Stimulated activated CD4-positive, alpha-beta T cell treated with anti-CD3 and anti-CD28 coated beads, Interleukin-2, amount 100 ng/mL, for 4 hours (primary cell): ENCODE results near the gene SYNJ1.
"Not testable (repeated sequence)": the region's sequence is repeated elsewhere in the genome, so short reads cannot be mapped to it uniquely, and the experiment has no call there.

ENCODE experiments used
- DNase-seq: peaks from one replicate; pipeline ENCODE4 v3.0.0-alpha.2; 2020; ENCODE audit warnings: low read depth

The SYNJ1 gene, protein sequence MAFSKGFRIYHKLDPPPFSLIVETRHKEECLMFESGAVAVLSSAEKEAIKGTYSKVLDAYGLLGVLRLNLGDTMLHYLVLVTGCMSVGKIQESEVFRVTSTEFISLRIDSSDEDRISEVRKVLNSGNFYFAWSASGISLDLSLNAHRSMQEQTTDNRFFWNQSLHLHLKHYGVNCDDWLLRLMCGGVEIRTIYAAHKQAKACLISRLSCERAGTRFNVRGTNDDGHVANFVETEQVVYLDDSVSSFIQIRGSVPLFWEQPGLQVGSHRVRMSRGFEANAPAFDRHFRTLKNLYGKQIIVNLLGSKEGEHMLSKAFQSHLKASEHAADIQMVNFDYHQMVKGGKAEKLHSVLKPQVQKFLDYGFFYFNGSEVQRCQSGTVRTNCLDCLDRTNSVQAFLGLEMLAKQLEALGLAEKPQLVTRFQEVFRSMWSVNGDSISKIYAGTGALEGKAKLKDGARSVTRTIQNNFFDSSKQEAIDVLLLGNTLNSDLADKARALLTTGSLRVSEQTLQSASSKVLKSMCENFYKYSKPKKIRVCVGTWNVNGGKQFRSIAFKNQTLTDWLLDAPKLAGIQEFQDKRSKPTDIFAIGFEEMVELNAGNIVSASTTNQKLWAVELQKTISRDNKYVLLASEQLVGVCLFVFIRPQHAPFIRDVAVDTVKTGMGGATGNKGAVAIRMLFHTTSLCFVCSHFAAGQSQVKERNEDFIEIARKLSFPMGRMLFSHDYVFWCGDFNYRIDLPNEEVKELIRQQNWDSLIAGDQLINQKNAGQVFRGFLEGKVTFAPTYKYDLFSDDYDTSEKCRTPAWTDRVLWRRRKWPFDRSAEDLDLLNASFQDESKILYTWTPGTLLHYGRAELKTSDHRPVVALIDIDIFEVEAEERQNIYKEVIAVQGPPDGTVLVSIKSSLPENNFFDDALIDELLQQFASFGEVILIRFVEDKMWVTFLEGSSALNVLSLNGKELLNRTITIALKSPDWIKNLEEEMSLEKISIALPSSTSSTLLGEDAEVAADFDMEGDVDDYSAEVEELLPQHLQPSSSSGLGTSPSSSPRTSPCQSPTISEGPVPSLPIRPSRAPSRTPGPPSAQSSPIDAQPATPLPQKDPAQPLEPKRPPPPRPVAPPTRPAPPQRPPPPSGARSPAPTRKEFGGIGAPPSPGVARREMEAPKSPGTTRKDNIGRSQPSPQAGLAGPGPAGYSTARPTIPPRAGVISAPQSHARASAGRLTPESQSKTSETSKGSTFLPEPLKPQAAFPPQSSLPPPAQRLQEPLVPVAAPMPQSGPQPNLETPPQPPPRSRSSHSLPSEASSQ (N-terminal part only)

DNA sequence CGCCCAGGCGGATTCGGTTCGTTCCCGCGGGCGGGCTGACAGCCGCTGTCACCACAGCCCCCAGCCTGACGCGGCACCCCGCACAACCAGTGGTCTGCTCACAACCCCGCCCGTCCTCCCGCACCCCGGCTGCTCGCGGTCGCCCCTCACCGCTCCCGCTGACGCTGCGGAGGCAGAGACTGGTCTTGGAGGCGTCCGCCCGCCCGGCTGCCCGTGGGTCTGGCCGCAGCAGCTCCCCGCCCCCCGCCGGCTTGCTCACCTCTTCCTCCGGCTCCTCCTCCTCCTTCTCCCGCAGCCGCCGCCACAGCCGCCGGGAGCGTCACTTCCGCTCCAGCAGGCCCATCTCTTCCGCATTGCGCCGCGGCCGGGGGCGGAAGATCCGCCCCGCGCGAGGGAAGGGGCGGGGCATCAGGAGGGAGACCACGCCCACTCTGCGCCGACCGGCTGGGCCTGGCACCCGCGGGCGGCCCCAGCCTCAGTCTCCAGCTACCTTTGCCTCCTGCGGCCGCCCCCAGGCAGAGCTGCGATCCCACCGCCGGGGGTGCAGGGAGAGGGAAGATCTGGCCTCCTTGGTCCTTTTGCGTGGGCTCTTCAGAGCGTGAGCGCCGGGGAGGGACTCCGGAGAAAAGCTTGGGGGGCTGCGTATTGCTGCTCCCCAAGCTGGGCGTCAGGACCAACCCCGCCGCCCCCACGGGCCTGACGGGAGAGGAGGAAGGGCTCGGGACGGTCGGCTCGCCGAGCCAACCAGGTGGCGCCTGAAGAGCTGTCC is at the start of gene SYNJ1:
SYNJ1 (minus strand) TSS at position 327 of the 769 bp plus-strand sequence. CDS start 1,118 bp downstream, outside the sequence.
- peak; percentile 91 for DNase-seq

DNA sequence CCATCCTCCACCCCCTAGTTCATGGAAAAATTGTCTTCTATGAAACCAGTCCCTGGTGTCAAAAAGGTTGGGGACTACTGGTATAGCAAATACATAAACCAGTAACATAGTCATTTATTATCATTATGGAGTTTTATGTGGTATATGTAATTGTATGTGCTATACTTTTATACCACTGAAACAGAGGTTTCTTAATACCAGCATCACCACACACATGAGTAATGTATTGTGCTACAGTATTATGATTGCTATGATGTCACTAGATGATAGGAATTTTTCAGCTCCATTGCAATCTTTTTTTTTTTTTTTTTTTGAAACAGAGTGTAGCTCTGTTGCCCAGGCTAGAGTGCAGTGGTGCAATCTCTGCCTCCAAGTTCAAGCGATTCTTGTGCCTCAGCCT is 49.5 kb upstream of the SYNJ1 start:
- no peak for DNase-seq

DNA sequence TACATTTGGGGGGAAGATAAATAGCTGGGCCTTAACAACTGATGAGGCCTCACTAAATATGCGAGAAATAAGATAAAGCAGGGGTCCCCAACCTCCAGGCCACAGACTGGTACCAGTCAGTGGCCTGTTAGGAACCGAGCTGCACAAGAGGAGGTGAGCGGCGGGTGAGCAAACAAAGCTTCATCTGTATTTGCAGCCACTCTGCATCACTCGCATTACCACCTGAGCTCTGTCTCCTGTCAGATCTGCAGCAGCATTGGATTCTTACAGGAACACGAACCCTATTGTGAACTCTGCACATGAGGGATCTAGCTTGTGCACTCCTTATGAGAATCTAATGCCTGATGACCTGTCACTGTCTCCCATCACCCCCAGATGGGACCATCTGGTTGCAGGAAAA is 48.9 kb upstream of the SYNJ1 start:
- DNase-seq: no peak

DNA sequence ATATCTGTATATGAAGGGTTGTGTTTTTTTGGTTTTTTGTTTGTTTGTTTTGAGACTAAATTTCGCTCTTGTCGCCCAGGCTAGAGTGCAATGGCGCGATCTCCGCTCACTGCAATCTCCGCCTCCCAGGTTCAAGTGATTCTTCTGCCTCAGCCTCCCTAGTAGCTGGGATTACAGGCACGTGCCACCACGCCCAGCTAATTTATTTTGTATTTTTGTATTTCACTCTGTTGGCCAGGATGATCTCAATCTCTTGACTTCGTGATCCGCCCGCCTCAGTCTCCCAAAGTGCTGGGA is 45.2 kb upstream of the SYNJ1 start:
- DNase-seq: not testable (repeated sequence)

DNA sequence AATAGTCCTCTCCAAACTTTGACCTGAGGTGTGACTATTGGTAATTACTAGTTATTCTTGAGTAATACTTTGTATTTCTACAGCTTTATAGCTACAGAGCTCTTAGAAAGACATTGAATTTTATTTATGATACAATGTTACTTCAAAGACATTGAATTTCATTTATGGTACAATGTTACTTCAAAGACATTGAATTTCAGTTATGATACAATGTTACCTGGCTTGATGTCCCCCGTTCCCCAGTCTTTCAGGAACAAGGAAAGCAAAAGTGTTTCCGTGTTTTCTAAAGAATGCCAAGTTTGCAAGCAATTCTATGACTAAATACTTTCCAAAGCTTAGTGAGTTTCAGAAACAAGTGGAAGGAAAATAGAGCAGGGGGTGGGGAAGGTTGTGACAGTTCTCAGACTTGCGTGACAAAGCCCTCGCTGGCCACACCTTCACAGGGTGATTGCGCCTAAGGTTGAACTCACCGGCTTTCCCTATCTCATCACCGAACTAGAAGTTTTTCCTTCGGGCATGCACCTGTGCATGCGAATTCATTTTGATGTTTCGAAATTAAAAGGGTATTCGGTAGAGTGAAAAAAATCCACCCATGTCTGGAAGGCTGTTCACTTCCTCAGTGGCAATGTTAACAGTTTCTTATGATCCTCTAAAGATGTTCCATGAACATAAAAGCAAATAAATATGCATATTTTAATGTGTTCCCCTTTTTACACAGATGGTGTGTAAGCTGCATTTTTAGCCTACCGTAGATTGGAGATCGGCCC is 44.7 kb upstream of the SYNJ1 start:
- DNase-seq: peak; percentile 73

DNA sequence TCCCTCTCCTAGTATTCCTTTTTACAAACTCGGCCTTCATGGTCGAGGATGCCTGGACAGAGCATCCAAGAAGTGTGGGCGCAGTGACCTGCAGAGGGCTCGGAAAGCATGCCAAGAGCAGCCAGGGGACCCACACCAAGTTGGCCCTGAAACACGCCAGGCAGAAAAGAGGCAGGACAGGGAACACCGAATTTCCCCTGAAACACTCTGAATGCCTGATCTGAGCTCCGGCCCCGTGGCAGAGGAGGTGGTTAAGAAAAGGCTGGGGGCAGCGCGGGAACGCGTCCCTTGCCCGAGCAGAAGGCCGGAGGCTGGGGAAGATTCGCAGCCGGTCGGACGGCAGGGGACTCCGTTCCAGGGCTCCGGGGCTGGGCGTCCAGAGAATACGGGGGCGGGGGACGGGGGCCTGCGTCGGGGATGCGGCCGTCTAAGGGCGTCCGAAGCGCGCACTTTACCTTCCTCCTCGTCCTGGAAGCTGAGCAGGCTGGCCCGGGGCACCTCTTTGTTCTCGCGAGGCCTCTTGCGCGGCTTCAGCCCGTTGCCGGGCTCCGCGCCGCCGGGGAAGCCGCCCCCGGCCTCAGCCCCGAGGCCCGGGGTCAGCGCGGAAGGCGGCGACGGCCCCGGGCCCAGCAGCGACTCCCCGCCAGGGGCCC is 43.2 kb upstream of the SYNJ1 start:
- DNase-seq: no peak

DNA sequence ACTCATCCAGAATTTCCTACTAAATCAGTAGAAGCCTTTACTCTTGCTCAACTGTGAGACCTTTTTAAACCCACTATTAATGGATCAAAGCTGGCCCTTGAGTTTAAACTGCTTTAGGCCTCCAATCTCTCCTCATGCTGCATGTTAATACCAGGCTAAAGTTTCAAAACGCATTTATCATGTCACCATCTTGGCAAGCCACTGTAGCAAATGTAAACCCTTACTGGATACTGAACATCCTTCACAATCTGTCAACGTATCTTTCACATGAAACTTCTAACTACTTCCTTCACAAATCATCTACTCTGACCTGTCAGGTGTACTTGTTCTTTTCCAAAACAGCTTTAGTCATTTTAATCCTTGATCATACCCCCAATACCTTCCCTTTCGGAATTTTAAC is 40.7 kb upstream of the SYNJ1 start:
- DNase-seq: no peak

DNA sequence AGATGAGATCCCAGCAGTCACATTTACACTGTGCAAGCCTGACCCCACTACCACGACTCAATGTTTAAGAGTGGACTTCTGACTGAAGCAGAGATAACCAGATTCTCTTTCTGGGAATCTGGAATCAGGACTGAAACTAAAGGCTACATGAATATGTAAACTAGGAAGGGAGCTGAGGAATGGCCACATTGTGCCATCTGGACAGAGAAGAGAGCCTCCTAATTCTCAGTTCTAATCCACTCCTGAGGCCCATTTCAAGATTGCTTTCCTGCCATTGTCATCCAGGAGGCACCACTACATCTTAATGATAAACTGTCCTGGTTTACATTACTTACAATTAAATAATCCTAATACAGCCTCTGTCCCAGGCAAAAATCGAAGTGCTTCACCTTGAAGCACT is 37.2 kb upstream of the SYNJ1 start:
- DNase-seq: no peak

DNA sequence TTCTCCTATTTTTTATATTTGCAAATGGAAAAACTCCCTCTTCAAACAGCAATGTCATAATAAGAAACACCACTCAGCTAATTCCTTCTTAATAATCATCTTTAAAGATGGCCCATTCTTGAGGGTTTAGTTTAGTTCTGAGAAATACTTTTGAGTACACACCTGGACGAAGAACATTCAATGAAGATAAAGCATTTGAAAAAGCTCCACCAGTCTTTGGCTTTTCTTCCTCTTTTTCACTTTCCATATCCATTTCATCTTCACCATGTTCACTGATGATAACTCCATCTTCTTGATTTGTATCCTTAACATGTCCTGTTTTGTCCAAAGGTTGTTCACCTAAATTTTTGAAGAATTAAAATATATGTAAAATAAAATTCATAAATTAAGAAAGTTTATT is 36.4 kb upstream of the SYNJ1 start:
- DNase-seq: no peak

DNA sequence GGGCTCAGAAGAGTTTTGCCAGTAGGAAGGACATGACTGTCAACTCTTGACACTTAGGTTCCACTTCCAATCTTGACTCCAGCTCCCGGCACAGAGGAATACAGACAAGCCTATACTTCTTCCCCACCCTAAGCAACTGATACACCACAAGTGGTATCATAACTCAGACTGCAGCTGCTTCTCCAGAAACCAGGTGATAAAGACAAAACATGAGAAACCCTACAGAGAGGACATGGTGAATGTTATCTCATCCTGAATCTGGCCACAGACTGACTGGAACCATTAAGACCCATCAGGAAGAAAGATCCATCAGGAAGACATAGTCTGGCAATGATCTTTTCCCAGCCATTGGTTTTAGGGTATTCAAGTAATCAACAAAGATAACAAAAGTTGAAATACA is 30.0 kb upstream of the SYNJ1 start:
- DNase-seq: no peak

DNA sequence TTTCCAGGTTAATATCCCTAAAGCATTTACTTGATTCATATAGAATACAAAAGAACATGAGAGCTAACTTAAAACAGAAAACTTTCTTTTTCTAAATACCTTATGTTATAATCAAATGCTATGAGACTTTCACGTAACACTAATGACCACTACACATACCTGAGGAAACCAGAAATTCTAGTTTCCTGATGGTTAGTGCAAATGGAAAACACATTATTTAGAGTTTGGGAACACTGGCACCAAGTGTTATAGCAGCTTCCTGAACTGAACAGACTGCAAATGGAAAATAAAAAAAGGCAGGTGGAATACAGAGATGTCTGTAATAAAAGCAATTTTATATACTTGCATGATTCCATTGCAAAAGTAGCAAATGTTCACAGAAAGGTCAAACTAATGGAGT is 28.3 kb upstream of the SYNJ1 start:
- DNase-seq: no peak

DNA sequence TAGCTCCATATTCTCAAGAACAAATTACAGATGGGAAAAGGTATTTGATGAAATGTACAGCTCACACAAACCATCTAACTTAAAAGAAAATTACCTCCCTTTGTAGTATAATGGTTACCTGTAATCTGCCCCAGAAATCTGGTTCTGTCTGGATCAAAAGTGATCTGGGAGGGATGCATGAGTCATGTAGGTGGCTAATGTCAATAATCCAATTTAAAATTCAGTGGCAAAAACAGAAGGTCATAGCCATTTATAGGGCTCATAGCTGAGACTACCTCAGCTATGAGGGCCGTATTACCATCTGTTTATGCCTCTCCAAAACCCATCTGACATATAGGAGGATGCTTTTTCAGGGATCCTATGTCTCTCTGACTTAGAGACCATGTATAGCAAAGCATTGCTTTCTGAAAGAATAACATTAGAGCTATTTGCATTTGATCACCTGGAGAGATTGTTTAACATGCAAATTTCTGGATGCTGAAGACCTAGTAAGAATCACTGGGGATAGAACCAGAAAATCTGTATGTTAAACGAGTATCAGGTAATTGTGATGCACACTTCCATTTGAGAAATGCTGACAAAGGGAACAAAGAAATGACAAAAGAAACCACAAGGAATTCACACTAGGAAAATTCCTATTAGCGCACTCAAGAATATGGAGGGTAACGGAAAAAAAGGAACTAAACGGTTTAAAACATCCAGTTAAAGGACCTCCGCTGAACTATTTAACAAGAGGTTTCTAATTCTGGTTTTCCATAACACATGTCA is 26.2 kb upstream of the SYNJ1 start:
- DNase-seq: no peak

DNA sequence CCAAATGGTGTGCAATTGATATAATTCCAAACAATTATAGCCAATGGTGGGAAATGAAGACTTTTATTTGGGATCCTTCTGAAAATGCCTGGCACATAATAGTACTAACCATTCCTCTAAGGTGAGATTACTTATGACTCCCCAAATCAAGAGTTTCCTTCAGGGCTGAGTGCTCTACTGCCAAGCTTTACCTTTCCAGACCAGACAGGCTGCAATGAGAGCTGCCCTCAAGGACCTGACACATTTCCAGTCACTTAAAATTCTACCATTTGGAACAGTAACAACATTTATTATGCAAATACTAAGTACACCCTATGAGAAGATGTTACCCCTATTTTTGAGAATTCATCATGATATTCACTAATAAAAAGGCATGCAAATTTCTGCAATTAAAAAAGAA is 22.6 kb upstream of the SYNJ1 start:
- no peak for DNase-seq

DNA sequence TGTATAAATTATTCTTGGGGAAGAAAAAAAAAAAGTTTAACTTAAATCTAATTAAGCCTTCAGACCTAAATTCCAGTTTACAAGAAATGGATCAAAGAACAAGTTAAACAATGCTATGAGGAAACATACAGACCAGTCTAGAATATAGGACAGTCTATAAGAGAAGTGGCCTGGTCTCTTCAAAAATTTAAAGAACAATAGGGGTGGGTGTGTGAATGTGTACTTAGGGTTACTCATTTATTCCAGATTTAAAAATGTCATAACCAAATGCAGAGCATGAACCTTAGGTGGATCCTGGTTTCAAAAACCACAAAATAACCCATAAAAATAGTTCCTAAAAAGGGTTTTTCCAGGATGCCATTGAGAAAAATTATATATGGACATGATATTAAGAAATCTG is 21.8 kb upstream of the SYNJ1 start:
- no peak for DNase-seq

DNA sequence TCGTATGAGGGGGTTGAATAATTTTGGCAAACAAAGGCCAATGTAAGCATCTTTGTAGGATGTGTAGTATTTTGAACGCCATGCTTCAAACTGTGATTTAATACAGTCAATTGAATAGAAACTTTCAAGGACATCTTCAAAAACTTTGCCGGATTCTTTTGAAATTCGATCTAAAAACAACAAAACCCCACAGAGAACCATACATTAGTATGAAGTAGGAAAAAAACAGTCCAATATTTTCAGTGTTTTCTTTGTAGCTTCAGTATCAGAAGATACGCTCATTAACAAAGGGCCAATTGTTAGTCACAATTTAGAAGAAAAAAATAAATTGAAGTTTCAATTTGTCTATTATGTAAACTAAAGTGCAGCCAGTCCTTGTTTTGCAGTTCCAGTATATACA is 20.7 kb upstream of the SYNJ1 start:
- DNase-seq: no peak

DNA sequence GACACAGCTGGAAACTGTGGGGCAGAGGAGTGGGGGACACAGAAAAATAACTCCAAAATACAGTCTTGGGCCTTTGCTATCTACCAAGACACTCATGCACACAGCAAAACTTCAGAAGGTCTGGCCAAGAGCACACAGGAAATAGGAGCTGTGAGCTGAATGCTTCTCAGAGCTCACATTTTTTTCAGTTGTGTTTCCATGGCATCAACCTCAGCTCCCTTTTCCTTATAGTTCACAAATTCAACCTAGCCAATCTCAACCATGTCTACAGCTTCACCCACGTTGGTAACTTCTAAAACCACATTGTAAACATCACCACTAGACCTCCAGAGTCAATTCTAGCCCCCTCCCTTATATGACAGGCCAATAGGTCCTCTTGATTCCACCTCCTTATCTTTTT is 19.6 kb upstream of the SYNJ1 start:
- no peak for DNase-seq

DNA sequence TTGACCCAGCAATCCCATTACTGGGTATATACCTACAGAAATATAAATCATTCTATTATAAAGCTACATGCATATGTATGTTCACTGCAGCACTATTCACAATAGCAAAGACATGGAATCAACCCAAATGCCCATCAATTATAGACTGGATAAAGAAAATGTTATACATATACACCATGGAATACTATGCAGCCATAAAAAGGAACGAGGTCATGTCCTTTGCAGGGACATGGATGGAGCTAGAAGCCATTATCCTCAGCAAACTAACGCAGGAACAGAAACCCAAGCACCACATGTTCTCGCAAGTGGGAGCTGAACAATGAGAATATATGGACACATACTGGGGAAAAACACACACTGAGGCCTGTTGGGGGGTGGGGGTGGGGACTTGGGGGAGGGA is 18.9 kb upstream of the SYNJ1 start:
- not testable (repeated sequence) for DNase-seq

DNA sequence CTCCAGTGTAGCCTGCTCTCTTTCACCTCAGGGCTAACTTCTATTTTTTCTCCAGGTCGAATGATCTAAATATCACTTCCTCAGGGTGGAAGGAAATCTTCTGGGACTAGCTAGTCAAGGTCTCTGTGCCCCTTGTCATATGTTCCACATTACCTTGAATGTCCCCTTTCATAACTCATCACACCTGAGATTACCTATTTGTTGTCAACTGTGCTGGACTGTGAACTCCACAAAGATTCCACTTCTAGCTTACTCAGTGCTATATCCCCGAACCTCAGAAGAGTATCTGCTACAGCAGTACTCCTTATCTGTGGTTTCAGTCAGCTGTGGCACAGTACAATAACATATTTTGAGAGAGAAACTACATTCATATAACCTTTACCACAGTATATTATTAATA is 14.6 kb upstream of the SYNJ1 start:
- DNase-seq: no peak

DNA sequence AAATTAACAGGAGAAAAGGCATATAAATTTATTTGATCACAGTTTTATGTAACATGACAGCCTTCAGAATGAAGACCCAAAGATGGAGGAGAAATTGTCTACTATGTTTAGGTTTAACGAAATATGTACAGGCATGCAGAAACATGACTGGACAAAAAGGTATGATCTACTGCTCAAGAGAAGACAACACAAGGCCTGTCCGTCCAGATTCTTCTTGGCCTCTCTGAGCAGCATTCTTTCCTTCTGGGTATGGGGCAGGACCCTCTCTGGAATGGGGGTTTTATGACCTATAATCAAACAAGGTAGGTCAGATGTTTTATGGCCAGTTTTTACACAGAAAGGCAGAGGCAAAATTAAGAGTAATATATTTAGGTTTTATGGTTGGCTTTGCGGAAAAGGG is 13.5 kb upstream of the SYNJ1 start:
- no peak for DNase-seq

DNA sequence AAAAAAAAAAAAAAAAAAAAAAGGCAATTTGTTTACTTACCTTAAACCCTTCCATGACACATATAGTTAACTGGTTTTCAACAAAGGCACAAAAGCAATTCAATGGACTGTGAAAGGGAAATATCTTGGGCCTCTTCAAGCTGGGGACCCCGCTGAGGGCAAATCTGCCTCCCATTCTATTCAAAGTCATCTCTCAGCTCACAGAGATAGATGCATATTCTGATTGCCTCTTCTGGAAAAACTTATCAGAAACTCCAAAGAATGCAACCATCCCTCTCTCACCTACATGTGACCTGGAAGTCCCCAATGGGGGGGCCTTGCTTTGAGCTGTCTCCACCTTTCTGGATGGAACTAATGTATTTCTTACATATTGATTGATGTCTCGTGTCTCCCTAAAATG is 12.1 kb upstream of the SYNJ1 start:
- DNase-seq: no peak
